Muscle of back (tissue), 11 donors: ENCODE data around the gene ERVK3-1. TPM values are rescaled to one million over a fixed set of nuclear protein-coding genes. Genes with fewer than 3 reads are reported as not detected.
"Not testable (repeated sequence)": the region's sequence is repeated elsewhere in the genome, so short reads cannot be mapped to it uniquely, and the experiment has no call there.

Experiments
- DNase-seq, 3 donors: peaks; one replicate each; pipeline versions ENCODE4 v3.0.0 to v3.0.0-alpha.2; 2013
- polyA plus RNA-seq, 10 donors: library from polyadenylated mRNA; unstranded; fragments of 120-200 nt; gene quantifications; one replicate each; pipeline ENCODE4 v1.2.1, GENCODE V29; 2013; ENCODE audit not compliant: insufficient read length in 10 of 10

ERVK3-1 gene
- polyA plus RNA-seq, 10 donors = 23.7 to 34.9 (median 30.5) TPM

DNA sequence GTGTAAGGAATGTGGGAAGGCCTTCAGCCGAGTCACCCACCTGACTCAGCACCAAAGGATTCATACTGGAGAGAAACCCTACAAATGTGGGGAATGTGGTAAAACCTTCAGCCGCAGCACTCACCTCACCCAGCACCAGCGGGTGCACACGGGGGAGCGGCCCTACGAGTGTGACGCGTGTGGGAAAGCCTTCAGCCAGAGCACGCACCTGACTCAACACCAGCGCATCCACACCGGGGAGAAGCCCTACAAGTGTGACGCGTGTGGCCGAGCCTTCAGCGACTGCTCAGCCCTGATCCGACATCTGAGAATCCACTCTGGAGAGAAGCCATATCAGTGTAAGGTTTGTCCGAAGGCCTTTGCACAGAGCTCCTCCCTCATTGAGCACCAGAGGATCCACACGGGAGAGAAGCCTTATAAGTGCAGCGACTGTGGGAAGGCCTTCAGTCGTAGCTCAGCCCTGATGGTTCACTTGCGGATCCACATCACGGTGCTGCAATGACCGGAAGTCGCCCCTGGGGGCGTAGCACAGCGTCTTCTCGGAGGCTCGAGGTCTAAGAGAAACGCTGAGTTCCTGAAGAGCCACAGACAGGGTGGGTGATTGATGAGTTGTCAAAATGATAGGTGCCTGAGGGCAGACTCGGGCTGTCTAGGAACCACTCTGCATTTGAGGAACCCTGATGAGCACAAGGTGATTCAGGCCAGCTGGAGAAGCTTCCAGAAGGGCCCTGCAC lies 33.8 kb downstream of the ERVK3-1 start:
- DNase-seq = no peak

DNA sequence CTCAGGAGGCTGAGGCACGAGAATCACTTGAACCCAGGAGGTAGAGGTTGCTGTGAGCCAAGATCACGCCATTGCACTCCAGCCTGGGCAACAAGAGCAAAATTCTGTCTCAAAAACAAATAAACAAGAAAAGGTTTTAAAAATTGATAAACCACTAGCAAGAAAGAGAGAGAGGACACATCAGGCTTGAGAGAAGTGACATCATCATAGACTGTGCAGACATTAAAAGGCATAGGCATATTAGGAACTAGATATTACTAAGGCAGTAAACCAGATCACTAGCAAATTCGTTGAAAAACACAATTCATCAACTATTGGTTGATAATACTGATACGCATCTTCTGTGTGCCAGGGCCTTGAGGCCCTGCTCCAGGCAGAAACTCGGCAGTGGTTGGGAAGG lies 40.4 kb downstream of the ERVK3-1 start:
- DNase-seq = no peak

DNA sequence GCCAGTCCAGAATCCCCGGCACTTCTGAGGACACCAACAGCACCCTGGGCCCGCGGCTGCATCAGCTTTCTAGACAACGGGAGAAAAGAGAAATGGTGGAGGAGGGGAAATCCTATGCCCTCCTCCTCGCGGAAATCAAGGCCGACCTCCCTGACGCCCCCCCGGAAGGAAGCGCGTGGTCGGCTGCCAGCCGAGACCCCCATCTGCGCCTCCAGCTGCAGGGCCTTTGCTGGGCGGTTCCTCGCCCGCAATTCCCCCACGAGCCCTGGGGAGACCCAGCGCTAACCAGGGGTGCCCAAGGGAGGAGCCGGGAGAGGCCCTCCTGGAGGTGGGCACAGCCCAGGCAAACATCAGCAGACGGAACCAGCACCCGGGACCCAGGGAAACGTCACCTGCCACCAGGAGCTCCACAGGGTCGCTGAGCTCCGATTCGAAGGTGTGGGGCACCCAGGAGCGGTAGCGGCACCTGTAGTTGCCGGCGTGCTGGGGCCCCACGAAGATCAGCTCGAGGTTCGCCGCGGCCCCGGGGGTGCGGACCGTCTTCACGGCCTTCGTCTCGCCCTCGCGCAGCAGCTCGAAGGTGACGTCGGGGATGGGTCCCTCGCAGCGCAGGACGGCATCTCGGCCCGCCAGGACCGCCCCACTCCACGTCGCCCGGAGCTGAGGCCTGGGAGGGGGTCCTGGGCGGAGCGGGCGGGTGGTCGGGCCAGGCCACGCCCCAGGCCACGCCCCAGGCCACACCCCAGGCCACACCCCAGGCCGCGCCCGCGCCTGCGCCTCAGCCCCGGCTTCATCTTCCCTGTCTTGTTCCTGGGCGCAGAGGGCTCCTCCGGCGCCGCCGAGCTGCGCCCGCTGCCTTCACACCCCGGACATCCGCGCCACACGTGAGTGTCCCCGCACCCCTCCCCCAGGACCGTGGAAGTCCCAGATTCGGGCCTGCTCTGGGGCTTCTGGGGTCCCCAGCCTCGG lies 42.1 kb downstream of the ERVK3-1 start:
- DNase-seq = peak; percentile 37 to 66 (median 47)

GRCh38 chr19:58348080-58348479 lies 42.9 kb downstream of the ERVK3-1 start:
- DNase-seq = not testable (repeated sequence)

DNA sequence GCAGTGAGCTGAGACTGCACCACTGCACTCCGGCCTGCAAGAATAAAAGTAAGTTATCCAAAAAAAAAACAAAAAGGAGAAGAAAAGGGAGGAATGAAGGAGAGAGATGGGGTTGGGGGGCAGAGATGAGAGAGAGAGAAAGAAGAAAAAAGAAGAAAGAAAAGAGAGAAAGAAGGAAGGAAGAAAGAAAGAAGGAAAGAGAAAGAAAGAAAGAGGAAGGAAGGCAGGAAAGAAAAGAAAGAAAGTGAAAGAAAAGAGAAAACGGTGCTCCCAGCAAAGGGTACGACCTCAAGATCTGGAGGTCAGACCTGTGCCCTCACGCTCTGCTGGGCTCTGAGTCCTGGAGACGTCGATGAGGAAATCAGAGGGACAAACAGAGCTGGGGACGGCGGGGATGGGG lies 44.4 kb downstream of the ERVK3-1 start:
- DNase-seq = no peak

GRCh38 chr19:58350001-58350861 lies 45.1 kb downstream of the ERVK3-1 start:
- peak in 1 of 3 donors; percentile 62 for DNase-seq

DNA sequence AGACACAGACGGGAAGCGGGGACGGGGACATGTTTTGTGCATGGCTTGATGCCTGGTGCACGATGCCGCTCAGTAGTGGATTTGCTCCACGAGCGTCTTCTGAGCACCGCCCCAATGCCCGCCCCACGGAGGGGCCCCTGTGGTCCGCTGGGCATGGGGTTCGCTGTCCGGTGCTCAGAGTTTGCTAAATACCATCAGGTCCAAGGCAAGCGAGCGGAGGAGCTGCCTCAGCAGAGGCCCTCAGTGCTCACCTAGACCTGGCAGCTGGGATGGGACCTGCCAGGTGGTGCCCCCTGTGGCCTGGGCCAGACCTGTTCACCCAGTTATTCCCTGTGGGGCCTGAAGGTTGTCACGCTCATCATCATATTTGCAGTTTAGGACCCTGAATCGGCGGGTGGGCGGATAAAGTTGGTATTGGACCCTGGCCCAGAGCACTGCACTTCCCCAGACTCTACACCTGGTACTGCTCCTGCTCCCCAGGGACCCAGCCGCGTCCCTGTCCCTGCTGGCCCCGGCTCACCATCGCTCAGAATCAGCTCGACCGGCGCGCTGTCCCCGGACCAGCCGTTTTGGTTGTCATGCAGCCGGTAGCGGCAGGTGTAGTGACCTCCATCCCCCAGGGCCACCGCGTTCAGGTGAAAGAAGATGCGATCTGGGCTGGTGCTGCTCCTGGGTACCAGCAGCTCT lies 45.8 kb downstream of the ERVK3-1 start:
- no peak for DNase-seq

DNA sequence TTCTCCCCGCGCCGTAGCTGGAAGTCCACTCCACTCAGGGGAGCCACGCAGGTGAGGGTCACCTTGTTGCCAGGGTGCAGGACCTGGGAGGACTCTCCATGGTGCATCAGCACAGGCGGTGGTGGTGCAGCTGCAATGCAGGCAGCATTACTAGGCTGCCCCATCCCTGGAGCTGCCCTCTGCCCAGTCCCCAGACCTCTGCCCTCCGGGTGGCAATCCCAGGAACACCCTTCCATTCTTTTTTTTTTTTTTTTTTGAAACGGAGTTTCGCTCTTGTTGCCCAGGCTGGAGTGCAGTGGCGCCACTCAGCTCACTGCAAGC lies 46.3 kb downstream of the ERVK3-1 start:
- no peak for DNase-seq

- no peak for DNase-seq
Observed at GRCh38 chr19:58351990-58352755, 47.0 kb downstream of the ERVK3-1 start.

DNA sequence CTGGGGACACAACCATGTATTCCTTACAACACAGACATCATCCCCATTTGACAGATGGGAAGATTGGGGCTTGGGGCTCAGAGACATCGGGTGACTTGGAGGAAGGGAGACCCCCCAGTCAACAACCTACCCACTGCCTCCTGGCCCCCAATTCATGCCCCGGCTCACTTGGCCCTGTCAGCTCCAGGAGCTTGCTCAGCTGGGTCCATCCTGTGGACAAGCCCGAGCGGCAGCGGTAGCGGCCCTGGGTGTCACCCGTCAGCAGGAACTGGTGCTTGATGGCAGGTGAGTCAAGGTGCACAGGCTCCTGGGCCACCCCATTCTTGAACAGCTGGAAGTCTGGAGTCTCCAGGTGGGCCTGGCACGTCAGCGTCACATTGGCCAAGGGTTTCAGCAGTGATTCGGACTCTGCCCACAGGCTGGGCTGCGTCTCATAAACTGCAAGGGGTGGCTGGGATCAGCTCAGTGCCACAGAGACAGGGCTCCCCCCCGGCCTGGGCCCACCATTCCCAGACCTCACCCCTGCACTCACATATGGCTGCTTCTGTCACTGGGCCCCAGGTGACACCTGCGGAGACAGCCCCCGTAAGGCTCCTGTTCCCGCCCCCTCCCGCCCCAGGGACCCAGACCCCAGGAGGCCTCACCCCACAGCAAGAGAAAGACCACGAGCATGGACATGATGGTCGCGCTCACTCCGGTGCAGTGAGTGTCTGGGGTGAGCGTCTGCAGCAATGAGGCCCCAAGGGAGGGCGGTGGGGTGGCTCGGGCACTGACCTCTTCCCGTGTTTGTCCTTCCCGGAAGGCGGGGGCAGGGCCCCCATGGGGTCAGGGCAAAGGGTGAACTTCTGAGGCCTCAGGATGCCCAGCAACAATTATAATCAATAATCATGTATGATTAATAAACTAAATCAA lies 47.8 kb downstream of the ERVK3-1 start, which contains the start of gene A1BG:
Gene A1BG, minus strand, starts transcription at position 733 of the 912 bp plus-strand sequence. Its CDS starts 55 bp downstream, at position 678.
- DNase-seq = no peak

GRCh38 chr19:58353717-58354477 lies 48.7 kb downstream of the ERVK3-1 start:
- DNase-seq = no peak

GRCh38 chr19:58354478-58355030 lies 49.4 kb downstream of the ERVK3-1 start:
- DNase-seq = no peak

GRCh38 chr19:58355215-58355796 lies 50.1 kb downstream of the ERVK3-1 start:
- DNase-seq = no peak

GRCh38 chr19:58355908-58356765 lies 51.0 kb downstream of the ERVK3-1 start:
- peak in 2 of 3 donors; percentile 30 to 79 for DNase-seq

GRCh38 chr19:58356766-58357480 lies 51.7 kb downstream of the ERVK3-1 start:
- DNase-seq = peak in 2 of 3 donors; percentile 34 to 77
